ENCODE measurements around the gene CRX. TPM values are rescaled to one million over a fixed set of nuclear protein-coding genes. Genes with fewer than 3 reads are reported as not detected.

CRX gene
- total RNA-seq, 1 donor = not detected

DNA sequence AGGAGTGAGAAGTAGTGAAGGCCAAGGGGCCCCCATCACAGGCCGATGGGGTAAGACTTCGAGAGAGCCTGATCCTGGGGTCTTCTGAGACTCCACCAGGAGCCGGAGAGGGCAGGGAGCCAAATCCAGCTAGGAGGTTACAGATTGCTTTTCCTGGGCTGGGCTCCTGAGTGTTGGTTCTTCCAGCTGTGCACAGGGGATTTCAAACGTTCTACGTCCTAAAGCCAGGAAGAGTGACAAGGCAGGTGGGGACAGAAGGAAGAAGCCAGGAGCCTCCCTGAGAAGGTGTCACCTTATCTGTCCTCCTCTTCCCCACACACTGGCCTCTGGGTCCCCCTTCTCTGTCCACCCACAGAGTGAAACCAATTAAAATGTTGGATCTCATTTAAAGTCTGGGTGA lies 21.2 kb downstream of the CRX start:
- H2AFZ ChIP-seq (ENCODE audit: low read length) = no peak overlapping the region
- H4K20me1 ChIP-seq (ENCODE audit: insufficient read depth, low read length) = no peaks in the 10 kb centered on the region
- H3K36me3 ChIP-seq (ENCODE audit: insufficient read depth, low read length) = no peaks in the 10 kb centered on the region
- no peaks in the 10 kb centered on the region for H3K9me3 ChIP-seq (ENCODE audit: low read depth, low read length)
- H3K4me1 ChIP-seq (ENCODE audit: insufficient read depth, low read length) = no peaks in the 10 kb centered on the region
- TF ChIP-seq, protein P1, sequence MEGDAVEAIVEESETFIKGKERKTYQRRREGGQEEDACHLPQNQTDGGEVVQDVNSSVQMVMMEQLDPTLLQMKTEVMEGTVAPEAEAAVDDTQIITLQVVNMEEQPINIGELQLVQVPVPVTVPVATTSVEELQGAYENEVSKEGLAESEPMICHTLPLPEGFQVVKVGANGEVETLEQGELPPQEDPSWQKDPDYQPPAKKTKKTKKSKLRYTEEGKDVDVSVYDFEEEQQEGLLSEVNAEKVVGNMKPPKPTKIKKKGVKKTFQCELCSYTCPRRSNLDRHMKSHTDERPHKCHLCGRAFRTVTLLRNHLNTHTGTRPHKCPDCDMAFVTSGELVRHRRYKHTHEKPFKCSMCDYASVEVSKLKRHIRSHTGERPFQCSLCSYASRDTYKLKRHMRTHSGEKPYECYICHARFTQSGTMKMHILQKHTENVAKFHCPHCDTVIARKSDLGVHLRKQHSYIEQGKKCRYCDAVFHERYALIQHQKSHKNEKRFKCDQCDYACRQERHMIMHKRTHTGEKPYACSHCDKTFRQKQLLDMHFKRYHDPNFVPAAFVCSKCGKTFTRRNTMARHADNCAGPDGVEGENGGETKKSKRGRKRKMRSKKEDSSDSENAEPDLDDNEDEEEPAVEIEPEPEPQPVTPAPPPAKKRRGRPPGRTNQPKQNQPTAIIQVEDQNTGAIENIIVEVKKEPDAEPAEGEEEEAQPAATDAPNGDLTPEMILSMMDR (IDR thresholded peaks at IDR 0.05; ENCODE audit: extremely low read depth, low read depth, low read length) = no peak
- H3K27ac ChIP-seq (ENCODE audit: low read depth, low read length) = no peak overlapping the region
- DNase-seq (ENCODE audit: insufficient read length, low spot score, missing footprints) = no peak
- peaks cover 5% of the 10 kb centered on the region for H3K27me3 ChIP-seq (ENCODE audit: insufficient read depth, low read length)
- no peak overlapping the region for H3K4me2 ChIP-seq (ENCODE audit: insufficient read depth, low read length)
- H3K4me3 ChIP-seq (ENCODE audit: insufficient read depth, low read length) = no peak overlapping the region
- no peaks in the 10 kb centered on the region for H3K79me2 ChIP-seq (ENCODE audit: insufficient read depth, low read length)

DNA sequence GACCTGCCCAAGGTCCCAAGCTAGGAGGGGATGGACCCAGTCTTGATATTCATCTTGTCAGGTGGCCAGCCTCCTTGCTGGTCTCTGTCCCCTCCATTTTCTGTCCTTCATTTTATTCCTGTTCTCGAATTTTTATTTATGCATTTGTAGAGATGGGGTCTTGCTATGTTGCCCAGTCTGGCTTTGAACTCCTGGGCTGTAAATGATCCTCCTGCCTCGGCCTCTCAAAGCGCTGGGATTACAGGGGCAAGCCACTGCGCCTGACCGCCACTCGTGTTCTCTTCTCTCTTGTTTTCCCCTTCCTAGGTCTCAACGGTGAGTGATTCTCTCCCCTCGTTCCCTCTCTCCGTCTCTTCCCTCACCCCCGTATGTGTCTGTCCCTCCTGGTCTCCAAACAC lies 26.7 kb downstream of the CRX start:
- H3K79me2 ChIP-seq (ENCODE audit: insufficient read depth, low read length) = no peaks in the 10 kb centered on the region
- H3K27me3 ChIP-seq (ENCODE audit: insufficient read depth, low read length) = peaks cover 20% of the 10 kb centered on the region
- H3K4me2 ChIP-seq (ENCODE audit: insufficient read depth, low read length) = no peak overlapping the region
- no peak for DNase-seq (ENCODE audit: insufficient read length, low spot score, missing footprints)
- no peaks in the 10 kb centered on the region for H4K20me1 ChIP-seq (ENCODE audit: insufficient read depth, low read length)
- H3K9me3 ChIP-seq (ENCODE audit: low read depth, low read length) = no peaks in the 10 kb centered on the region
- TF ChIP-seq, protein P1 (IDR thresholded peaks at IDR 0.05; ENCODE audit: extremely low read depth, low read depth, low read length) = no peak
- no peaks in the 10 kb centered on the region for H3K36me3 ChIP-seq (ENCODE audit: insufficient read depth, low read length)
- no peak overlapping the region for H3K4me3 ChIP-seq (ENCODE audit: insufficient read depth, low read length)
- H2AFZ ChIP-seq (ENCODE audit: low read length) = no peak overlapping the region
- no peak overlapping the region for H3K27ac ChIP-seq (ENCODE audit: low read depth, low read length)
- no peaks in the 10 kb centered on the region for H3K4me1 ChIP-seq (ENCODE audit: insufficient read depth, low read length)

DNA sequence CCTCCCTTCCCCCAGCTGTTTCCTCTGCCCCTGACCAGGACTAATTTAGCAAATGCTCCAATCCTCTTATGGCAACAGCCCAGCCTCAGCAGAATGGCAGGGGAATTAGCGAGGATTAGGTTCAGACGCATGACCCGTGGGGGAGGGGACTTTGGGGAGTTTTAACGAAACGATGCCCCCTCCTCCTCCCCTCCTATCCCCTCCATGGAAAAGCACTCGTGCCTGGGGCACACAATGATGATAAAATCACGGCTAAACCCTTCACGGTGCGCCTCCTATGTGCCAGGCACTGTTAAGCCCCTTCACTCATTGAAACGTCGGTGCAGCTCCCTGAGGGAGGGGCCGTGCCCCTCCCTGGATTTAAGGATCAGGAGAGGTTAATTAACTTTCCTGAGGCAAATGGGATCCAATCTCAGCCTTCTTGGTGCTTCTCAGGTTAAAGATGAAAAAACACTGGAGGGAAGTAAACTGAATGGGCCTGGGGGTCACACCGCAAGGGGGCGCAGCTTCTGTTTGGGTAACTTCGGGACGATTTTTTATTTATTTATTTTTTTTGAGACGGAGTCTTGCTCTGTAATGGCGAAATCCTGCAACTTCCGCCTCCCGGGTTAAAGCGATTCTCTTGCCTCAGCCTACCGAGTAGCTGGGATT lies 27.2 kb downstream of the CRX start:
- Histone ChIP-seq H3K9me3 (ENCODE audit: low read depth, low read length) (no peaks in the 10 kb centered on the region), H3K79me2 (ENCODE audit: insufficient read depth, low read length) (no peaks in the 10 kb centered on the region), H3K4me2 (ENCODE audit: insufficient read depth, low read length) (no peak overlapping the region), H2AFZ (ENCODE audit: low read length) (no peak overlapping the region), H3K4me3 (ENCODE audit: insufficient read depth, low read length) (no peak overlapping the region), H3K36me3 (ENCODE audit: insufficient read depth, low read length) (no peaks in the 10 kb centered on the region), H4K20me1 (ENCODE audit: insufficient read depth, low read length) (no peaks in the 10 kb centered on the region), H3K4me1 (ENCODE audit: insufficient read depth, low read length) (no peaks in the 10 kb centered on the region), H3K27ac (ENCODE audit: low read depth, low read length) (no peak overlapping the region), H3K27me3 (ENCODE audit: insufficient read depth, low read length) (peaks cover 20% of the 10 kb centered on the region)
- no peak for DNase-seq (ENCODE audit: insufficient read length, low spot score, missing footprints)
- TF ChIP-seq, protein P1 (IDR thresholded peaks at IDR 0.05; ENCODE audit: extremely low read depth, low read depth, low read length) = peak; percentile 54

DNA sequence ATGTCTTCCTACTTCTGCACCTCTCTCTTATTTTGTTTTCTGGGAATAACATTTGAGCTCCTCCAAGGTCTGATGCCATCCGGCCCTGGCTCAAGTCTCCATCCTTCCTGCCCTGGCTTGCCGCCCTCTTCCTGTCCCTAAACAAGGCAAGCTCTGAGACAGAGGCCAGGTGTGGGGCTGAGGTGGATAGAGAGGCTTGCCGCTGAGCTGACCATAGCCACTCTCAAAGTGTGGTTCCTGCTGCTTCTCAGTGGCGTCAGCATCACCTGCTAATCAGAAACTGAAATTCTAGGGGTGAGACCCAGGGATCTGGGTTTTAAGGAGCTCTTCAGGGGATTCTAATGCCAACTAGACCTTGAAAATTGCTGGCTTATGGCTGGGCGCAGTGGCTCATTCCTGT lies 31.3 kb downstream of the CRX start:
- TF ChIP-seq, protein P1 (IDR thresholded peaks at IDR 0.05; ENCODE audit: extremely low read depth, low read depth, low read length) = no peak
- Histone ChIP-seq H3K4me1 (ENCODE audit: insufficient read depth, low read length) (no peaks in the 10 kb centered on the region), H3K4me3 (ENCODE audit: insufficient read depth, low read length) (no peak overlapping the region), H3K79me2 (ENCODE audit: insufficient read depth, low read length) (no peaks in the 10 kb centered on the region), H3K4me2 (ENCODE audit: insufficient read depth, low read length) (no peak overlapping the region), H4K20me1 (ENCODE audit: insufficient read depth, low read length) (no peaks in the 10 kb centered on the region), H3K9me3 (ENCODE audit: low read depth, low read length) (no peaks in the 10 kb centered on the region), H3K36me3 (ENCODE audit: insufficient read depth, low read length) (no peaks in the 10 kb centered on the region), H2AFZ (ENCODE audit: low read length) (no peak overlapping the region), H3K27ac (ENCODE audit: low read depth, low read length) (no peak overlapping the region), H3K27me3 (ENCODE audit: insufficient read depth, low read length) (peaks cover 35% of the 10 kb centered on the region)
- DNase-seq (ENCODE audit: insufficient read length, low spot score, missing footprints) = no peak
